ENCODE measurements around the gene RPN2.
A peak's percentile ranks its signal among the peaks of the same experiment; 100 is the strongest.

Gene RPN2

GRCh38 chr20:37188787-37189186 is 9.7 kb downstream of the RPN2 start:
- DNase-seq: no peak

- DNase-seq: no peak
Measured at GRCh38 chr20:37189416-37190016, 10.4 kb downstream of the RPN2 start.

DNA sequence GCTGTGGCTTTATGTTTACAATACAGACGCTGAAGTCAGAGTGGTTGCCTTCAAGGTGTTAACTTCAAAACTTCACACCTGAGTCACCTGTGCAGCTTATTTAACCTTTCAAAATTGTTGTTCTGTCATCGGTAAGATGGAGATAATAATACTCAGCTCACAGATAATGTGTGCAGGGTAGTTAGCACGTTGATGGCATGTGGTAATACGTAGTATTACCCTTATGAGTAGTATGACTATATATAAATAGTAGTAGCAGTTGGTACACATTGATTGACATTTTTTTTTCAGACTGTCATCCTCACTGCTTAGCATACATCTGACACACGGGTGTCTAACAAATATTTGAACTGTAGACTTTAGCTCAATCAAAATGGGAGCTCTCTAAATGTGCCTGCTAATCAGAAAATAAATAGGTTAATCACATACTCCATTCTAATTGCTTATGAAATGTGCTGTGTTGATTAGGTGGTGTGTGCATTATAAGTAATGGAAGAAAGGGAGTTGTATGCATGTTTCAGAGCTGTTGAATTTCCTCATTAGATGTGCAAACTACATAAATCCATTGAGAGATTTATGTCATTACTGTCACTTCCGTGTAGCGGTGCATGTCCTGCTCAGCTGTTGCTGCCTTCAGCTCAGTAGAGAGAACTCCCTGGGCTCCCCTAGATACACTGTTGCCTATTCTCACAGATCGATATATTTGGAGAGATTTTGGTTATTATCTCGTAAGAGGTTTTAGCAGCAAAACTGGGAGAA is 11.4 kb downstream of the RPN2 start:
- no peak for DNase-seq

GRCh38 chr20:37192137-37192854 is 13.2 kb downstream of the RPN2 start:
- DNase-seq: peak; percentile 77

- DNase-seq: no peak
Measured at GRCh38 chr20:37193226-37193625, 14.1 kb downstream of the RPN2 start.

GRCh38 chr20:37193821-37194220 is 14.7 kb downstream of the RPN2 start:
- DNase-seq: no peak

GRCh38 chr20:37194621-37195417 is 15.7 kb downstream of the RPN2 start:
- peak; percentile 18 for DNase-seq

GRCh38 chr20:37198932-37199660 is 20.0 kb downstream of the RPN2 start:
- no peak for DNase-seq

DNA sequence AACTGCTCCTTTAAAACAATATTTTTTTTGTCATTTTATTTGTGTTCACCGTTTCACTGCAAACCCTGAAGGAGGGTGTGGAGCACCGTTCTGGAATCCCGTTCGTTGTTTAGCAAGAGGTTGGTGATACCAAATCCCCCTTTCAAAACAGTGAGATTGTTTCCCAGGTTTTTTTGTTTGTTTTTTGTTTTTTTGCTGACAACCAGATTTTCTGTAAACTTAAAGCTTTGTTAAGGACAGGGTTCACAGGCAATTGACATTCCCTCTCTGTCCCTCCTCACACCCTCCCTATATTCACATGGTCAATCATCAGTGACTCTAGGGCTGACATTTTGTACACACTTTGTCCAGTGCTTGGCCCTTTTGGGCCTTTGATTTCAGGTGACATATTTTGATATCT is 21.2 kb downstream of the RPN2 start:
- no peak for DNase-seq

DNA sequence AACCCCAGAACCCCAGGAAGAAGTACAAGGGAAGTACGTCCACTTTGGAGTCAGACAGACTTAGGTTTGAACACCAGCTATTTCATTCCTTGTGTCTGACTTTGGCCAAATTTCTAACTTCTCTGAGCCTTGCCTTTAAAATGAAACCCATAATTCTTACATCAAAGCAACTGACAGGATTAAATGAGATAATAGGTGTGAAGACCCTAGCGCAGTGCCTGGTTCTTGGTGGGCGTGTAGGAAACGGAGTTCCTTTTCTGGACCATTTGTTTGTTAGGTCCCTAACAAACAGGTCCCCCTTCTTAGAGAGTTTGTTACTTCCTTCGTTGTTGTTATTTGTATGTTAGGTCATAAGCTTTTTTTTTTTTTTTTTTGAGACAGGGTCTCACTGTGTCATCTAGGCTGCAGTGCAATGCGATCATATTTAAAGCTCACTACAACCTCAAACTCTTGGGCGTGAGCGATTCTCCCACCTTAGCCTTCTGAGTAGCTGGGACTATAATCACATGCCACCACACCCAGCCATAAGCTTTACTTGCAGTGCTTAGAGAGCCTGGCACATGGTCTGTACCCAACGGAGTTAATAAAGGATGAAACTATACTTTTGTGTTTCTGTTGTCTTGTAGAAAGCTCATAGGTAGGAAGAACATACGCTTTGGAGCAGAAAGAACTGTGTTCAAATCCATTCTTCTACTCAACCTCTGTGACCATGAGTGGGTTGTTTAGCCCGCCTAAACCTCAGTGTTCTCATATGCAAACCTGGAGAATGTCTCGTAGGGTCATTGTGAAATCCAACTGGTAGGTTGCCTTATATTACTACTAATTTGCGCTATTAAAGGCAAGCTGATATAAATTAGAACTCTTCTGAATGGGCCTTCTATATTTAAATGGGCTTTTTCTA is 22.0 kb downstream of the RPN2 start:
- no peak for DNase-seq

- DNase-seq: no peak
Measured at GRCh38 chr20:37201827-37202162, 22.7 kb downstream of the RPN2 start.

DNA sequence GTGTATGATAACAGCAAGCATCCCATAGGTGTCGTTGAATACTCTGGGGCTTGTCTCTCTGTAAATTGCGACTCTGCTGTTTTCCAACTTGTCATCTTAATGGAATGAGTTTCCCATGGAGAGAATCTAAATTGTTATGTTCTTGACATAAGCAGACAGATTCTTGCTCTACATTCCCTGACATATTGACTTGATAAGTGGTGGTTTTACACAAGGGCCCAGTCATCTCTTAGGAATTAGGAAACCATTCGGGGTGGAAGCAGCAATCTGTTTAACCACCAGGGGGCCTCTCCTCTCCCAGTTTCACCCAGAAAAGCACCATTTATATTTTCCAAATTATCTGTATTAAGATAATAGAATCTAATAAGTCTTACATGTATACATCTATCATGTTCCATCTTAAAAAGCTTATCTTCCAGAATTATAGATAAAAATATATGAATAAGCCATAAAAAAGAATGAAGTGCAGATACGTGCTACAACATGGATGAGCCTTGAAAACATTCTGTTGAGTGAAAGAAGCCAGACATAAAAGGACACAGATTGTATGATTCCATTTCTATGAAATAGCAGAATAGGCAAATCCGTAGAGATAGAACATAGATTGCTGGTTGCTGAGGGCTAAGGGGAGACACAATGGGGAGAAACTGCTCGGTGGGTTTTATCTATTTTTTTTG is 23.3 kb downstream of the RPN2 start:
- DNase-seq: peak; percentile 35

- no peak for DNase-seq
Measured at GRCh38 chr20:37204056-37204455, 24.9 kb downstream of the RPN2 start.

- DNase-seq: no peak
Measured at GRCh38 chr20:37205130-37205529, 26.0 kb downstream of the RPN2 start.

DNA sequence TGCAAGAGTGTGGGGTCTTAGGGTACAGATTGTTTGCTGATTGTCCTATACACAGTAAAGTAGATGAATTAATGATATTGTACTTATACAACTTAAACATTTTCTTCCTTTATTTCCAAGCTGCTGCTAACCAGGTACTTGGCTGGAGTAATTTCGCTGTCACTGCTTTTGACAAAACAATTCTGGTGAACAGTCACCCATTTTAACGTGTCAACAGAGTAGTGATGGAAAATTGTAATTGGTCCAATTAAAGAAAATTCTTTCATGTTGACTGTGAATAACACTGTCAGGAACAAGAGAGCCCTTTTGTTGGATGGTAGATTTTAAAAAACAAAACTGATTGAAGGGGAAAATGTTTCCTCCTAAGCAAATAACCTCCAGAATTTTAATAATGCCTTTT is 26.7 kb downstream of the RPN2 start:
- no peak for DNase-seq

- DNase-seq: no peak
Measured at GRCh38 chr20:37207171-37207570, 28.0 kb downstream of the RPN2 start.

GRCh38 chr20:37209193-37209592 is 30.1 kb downstream of the RPN2 start:
- no peak for DNase-seq

DNA sequence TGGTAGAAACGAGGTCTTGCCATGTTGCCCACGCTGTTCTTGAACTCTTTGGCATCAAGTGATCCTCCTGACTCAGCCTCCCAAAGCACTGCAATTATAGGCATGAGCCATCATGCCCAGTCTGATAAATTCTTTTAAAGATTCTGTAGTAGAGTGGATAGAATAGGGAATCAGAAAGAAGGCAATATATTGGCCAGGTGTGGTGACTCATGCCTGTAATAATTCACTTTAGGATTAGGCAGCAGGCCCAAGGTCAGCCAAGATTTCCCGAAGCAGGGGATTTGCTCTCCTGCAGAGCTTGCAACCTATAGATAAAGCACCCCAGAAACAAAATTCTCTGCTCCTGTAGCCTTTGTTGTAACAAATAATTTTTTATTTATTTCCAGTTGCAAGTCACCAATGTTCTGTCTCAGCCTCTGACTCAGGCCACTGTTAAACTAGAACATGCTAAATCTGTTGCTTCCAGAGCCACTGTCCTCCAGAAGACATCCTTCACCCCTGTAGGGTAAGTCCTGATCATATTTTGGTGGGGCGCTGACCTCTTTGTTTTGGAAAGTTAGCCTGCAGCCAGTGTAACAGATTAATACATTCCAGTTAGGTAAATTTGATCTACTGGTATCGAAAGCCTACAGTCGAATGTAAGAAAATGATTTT is 30.7 kb downstream of the RPN2 start:
- DNase-seq: no peak

GRCh38 chr20:37218441-37218840 is 39.3 kb downstream of the RPN2 start:
- no peak for DNase-seq

DNA sequence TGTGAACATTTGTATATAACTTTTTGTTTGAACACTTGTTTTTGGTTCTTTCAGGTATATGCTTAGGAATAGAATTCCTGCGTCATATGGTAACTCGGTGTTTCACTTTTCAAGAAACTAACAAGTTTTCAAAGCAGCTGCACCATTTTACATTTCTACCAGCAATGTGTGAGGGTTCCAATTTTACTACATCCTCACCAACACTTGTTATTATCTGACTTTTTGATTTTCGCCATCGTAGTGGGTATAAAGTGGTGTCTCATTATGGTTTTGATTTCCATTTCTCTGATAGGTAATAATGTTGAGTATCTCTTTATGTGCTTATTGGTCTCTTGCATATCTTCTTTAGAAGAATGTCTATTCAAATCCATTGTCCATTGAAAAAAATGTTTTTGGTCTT is 39.8 kb downstream of the RPN2 start:
- DNase-seq: no peak

Measured in CD4-positive, alpha-beta T cell treated with Interleukin-17A for 1 hour (primary cell).